Neuronal stem cell (in vitro differentiated cells): ENCODE measurements around the gene SMARCA2.

ENCODE experiments used
- DNase-seq: peaks from one replicate; pipeline ENCODE4 v3.0.0-alpha.2; 2013; ENCODE audit warnings: low spot score
- H2AFZ ChIP-seq: one replicate; pipeline ENCODE4 v1.6.1; 2013; ENCODE audit warnings: mild to moderate bottlenecking, low read length, inconsistent platforms
- H2AK5ac ChIP-seq: 2 replicates; pipeline ENCODE4 v1.6.1; 2013; ENCODE audit warnings: low read depth, mild to moderate bottlenecking, inconsistent platforms, low read length, moderate library complexity, mixed read lengths
- H2BK120ac ChIP-seq: 2 replicates; pipeline ENCODE4 v1.6.1; 2013; ENCODE audit warnings: low read depth, mild to moderate bottlenecking, inconsistent platforms, low read length, moderate library complexity, mixed read lengths
- H2BK12ac ChIP-seq: one replicate; pipeline ENCODE4 v1.6.1; 2013; ENCODE audit warnings: low read length, inconsistent platforms
- H2BK15ac ChIP-seq: 2 replicates; pipeline ENCODE4 v1.6.1; 2013; ENCODE audit warnings: mild to moderate bottlenecking, low read length, inconsistent platforms, mixed read lengths
- H2BK5ac ChIP-seq: one replicate; pipeline ENCODE4 v1.6.1; 2013; ENCODE audit warnings: inconsistent platforms, mild to moderate bottlenecking, low read length, moderate library complexity
- H3K14ac ChIP-seq: one replicate; pipeline ENCODE4 v1.6.1; 2013; ENCODE audit warnings: low read length, inconsistent platforms
- H3K18ac ChIP-seq: 2 replicates; pipeline ENCODE4 v1.6.1; 2013; ENCODE audit warnings: low read length, inconsistent platforms
- H3K23ac ChIP-seq: 2 replicates; pipeline ENCODE4 v1.6.1; 2013; ENCODE audit warnings: low read depth, mild to moderate bottlenecking, mixed read lengths, low read length, inconsistent platforms; ENCODE audit not compliant: poor library complexity
- H3K27ac ChIP-seq: replicated peaks from 3 replicates; pipeline ENCODE4 v1.5.1; 2013; ENCODE audit warnings: low read length, inconsistent platforms
- H3K27me3 ChIP-seq, 3 experiments: 2 replicates each; pipeline ENCODE4 v1.6.1; 2013; ENCODE audit warnings: low read length in 3 of 3, mild to moderate bottlenecking in 2 of 3, inconsistent platforms in 1 of 3, low read depth in 1 of 3, mixed read lengths in 1 of 3, moderate library complexity in 1 of 3; ENCODE audit not compliant: control insufficient read depth in 3 of 3, insufficient read depth in 3 of 3
- H3K36me3 ChIP-seq, 2 donors: replicated peaks in 1 of 2; 2 replicates each; pipeline ENCODE4 v1.6.1; 2013; ENCODE audit warnings: low read length in 2 of 2; ENCODE audit not compliant: control insufficient read depth in 2 of 2, insufficient read depth in 2 of 2
- H3K4ac ChIP-seq: 2 replicates; pipeline ENCODE4 v1.6.1; 2013; ENCODE audit warnings: inconsistent platforms, mild to moderate bottlenecking, low read length, moderate library complexity
- H3K4me1 ChIP-seq, 2 donors: 1 replicate in 1 of 2; 2 replicates in 1 of 2; pipeline ENCODE4 v1.6.1; 2013; ENCODE audit warnings: low read length in 2 of 2, low read depth in 1 of 2; ENCODE audit not compliant: control insufficient read depth in 2 of 2, insufficient read depth in 1 of 2
- H3K4me2 ChIP-seq: one replicate; pipeline ENCODE4 v1.6.1; 2013; ENCODE audit warnings: mild to moderate bottlenecking, low read length, inconsistent platforms; ENCODE audit not compliant: insufficient read depth, poor library complexity, severe bottlenecking
- H3K4me3 ChIP-seq, 2 donors: 2 replicates each; pipeline ENCODE4 v1.5.1; 2013; ENCODE audit warnings: low read length in 2 of 2, mild to moderate bottlenecking in 2 of 2, inconsistent platforms in 1 of 2, moderate library complexity in 1 of 2
- H3K79me1 ChIP-seq: one replicate; pipeline ENCODE4 v1.6.1; 2013; ENCODE audit warnings: low read depth, mild to moderate bottlenecking, inconsistent platforms, low read length, moderate library complexity
- H3K9ac ChIP-seq: one replicate; pipeline ENCODE4 v1.6.1; 2013; ENCODE audit warnings: mild to moderate bottlenecking, low read depth, low read length, inconsistent platforms; ENCODE audit not compliant: poor library complexity
- H3K9me3 ChIP-seq, 2 donors: replicated peaks in 1 of 2; 2 replicates each; pipeline versions ENCODE3 to v1.6.1; 2013; ENCODE audit warnings: low read length in 2 of 2, mild to moderate bottlenecking in 2 of 2, inconsistent platforms in 1 of 2, low read depth in 1 of 2, mixed read lengths in 1 of 2, moderate library complexity in 1 of 2; ENCODE audit not compliant: control insufficient read depth in 2 of 2, insufficient read depth in 1 of 2
- H4K8ac ChIP-seq: one replicate; pipeline ENCODE4 v1.6.1; 2013; ENCODE audit warnings: low read depth, mild to moderate bottlenecking, inconsistent platforms, low read length, moderate library complexity
- H4K91ac ChIP-seq: one replicate; pipeline ENCODE4 v1.6.1; 2013; ENCODE audit warnings: low read length, low read depth, mild to moderate bottlenecking, inconsistent platforms; ENCODE audit not compliant: poor library complexity
- WGBS, 2 donors: extraction: QIAGEN DNeasy Blood & Tissue Kit; methylation state at CpG; one replicate each; pipeline ENCODE4 v1.1.7; 2013; ENCODE audit warnings: missing lambda C conversion rate in 2 of 2, mixed read lengths in 1 of 2; ENCODE audit not compliant: insufficient read length in 2 of 2, insufficient replicate concordance in 1 of 2; ENCODE audit errors: extremely low coverage in 2 of 2; 5-methylcytosine and 5-hydroxymethylcytosine counted together

The SMARCA2 gene

GRCh38 chr9:2229109-2229721 lies 214.1 kb downstream of the SMARCA2 start:
- H2AK5ac ChIP-seq, result no peak overlapping the region
- no peak overlapping the region for H3K4ac ChIP-seq
- H3K23ac ChIP-seq, result no peak overlapping the region
- no peak overlapping the region for H3K14ac ChIP-seq
- H3K9me3 ChIP-seq, result peaks cover 0 to 6% of the 10 kb centered on the region in 2 donors
- no peak overlapping the region for H2BK5ac ChIP-seq
- H2BK15ac ChIP-seq, result no peak overlapping the region
- H3K27me3 ChIP-seq, result no peaks in the 10 kb centered on the region
- peaks cover 0 to under 1% of the 10 kb centered on the region in 2 donors for H3K4me1 ChIP-seq
- H3K36me3 ChIP-seq, result no peaks in the 10 kb centered on the region
- no peak overlapping the region for H3K4me2 ChIP-seq
- no CpG with 5 or more reads among the region's 3 CpGs for WGBS, 2 donors
- H3K18ac ChIP-seq, result no peak overlapping the region
- no peak overlapping the region for H4K8ac ChIP-seq
- DNase-seq, result no peak
- H4K91ac ChIP-seq, result no peak overlapping the region
- no peak overlapping the region for H3K4me3 ChIP-seq
- no peak overlapping the region for H2BK12ac ChIP-seq
- no peaks in the 10 kb centered on the region for H3K79me1 ChIP-seq
- no peak overlapping the region for H2AFZ ChIP-seq
- no peak overlapping the region for H3K27ac ChIP-seq
- H2BK120ac ChIP-seq, result no peak overlapping the region
- no peak overlapping the region for H3K9ac ChIP-seq

GRCh38 chr9:2230362-2230761 lies 215.2 kb downstream of the SMARCA2 start:
- Histone ChIP-seq H3K14ac (no peak overlapping the region), H3K79me1 (no peaks in the 10 kb centered on the region), H2BK15ac (no peak overlapping the region), H3K36me3 (no peaks in the 10 kb centered on the region), H3K4me2 (no peak overlapping the region), H2BK12ac (no peak overlapping the region), H3K18ac (no peak overlapping the region), H3K27ac (no peak overlapping the region), H4K8ac (no peak overlapping the region), H2AK5ac (no peak overlapping the region), H3K9ac (no peak overlapping the region), H3K4ac (no peak overlapping the region), H3K9me3 (peaks cover 0 to 6% of the 10 kb centered on the region in 2 donors), H2BK120ac (no peak overlapping the region), H3K4me1 (peaks cover 4 to 5% of the 10 kb centered on the region in 2 donors), H2BK5ac (no peak overlapping the region), H3K27me3 (no peaks in the 10 kb centered on the region), H2AFZ (no peak overlapping the region), H3K4me3 (no peak overlapping the region), H3K23ac (no peak overlapping the region), H4K91ac (no peak overlapping the region)
- no peak for DNase-seq
- WGBS, 2 donors, result no CpG with 5 or more reads among the region's 2 CpGs

GRCh38 chr9:2231101-2231500 lies 216.0 kb downstream of the SMARCA2 start:
- Histone ChIP-seq H3K27ac (no peak overlapping the region), H3K9me3 (peaks cover 0 to 6% of the 10 kb centered on the region in 2 donors)

GRCh38 chr9:2231829-2232228 lies 216.7 kb downstream of the SMARCA2 start:
- H3K18ac ChIP-seq, result no peak overlapping the region
- H3K9me3 ChIP-seq, result peaks cover 0 to 6% of the 10 kb centered on the region in 2 donors
- H4K91ac ChIP-seq, result no peak overlapping the region
- H3K4me3 ChIP-seq, result no peak overlapping the region
- H2BK5ac ChIP-seq, result no peak overlapping the region
- no peak overlapping the region for H2BK15ac ChIP-seq
- H3K4ac ChIP-seq, result no peak overlapping the region
- no peaks in the 10 kb centered on the region for H3K36me3 ChIP-seq
- H2BK12ac ChIP-seq, result no peak overlapping the region
- H3K27ac ChIP-seq, result no peak overlapping the region
- no peak overlapping the region for H4K8ac ChIP-seq
- H3K23ac ChIP-seq, result no peak overlapping the region
- no peaks in the 10 kb centered on the region for H3K27me3 ChIP-seq
- no peak for DNase-seq
- H2AFZ ChIP-seq, result no peak overlapping the region
- H3K9ac ChIP-seq, result no peak overlapping the region
- no peak overlapping the region for H2AK5ac ChIP-seq
- H3K14ac ChIP-seq, result no peak overlapping the region
- no peaks in the 10 kb centered on the region for H3K79me1 ChIP-seq
- H2BK120ac ChIP-seq, result no peak overlapping the region
- no peak overlapping the region for H3K4me2 ChIP-seq
- no CpG with 5 or more reads among the region's 2 CpGs for WGBS, 2 donors
- H3K4me1 ChIP-seq, result peaks cover 4 to 5% of the 10 kb centered on the region in 2 donors

More at GRCh38 chr9:2231101-2231500, 216.0 kb downstream of the SMARCA2 start:
- no peaks in the 10 kb centered on the region for H3K79me1 ChIP-seq
- H3K4me3 ChIP-seq, result no peak overlapping the region
- H2AFZ ChIP-seq, result no peak overlapping the region
- H2AK5ac ChIP-seq, result no peak overlapping the region
- no peak overlapping the region for H3K18ac ChIP-seq
- no peak overlapping the region for H3K14ac ChIP-seq
- H2BK15ac ChIP-seq, result no peak overlapping the region
- H3K36me3 ChIP-seq, result no peaks in the 10 kb centered on the region
- no peak overlapping the region for H3K23ac ChIP-seq
- peaks cover 4 to 5% of the 10 kb centered on the region in 2 donors for H3K4me1 ChIP-seq
- H4K8ac ChIP-seq, result no peak overlapping the region
- no peak overlapping the region for H2BK12ac ChIP-seq
- H3K4ac ChIP-seq, result no peak overlapping the region
- no peaks in the 10 kb centered on the region for H3K27me3 ChIP-seq
- H2BK120ac ChIP-seq, result no peak overlapping the region
- no peak overlapping the region for H4K91ac ChIP-seq
- no peak overlapping the region for H2BK5ac ChIP-seq
- no peak overlapping the region for H3K9ac ChIP-seq
- no peak overlapping the region for H3K4me2 ChIP-seq
- WGBS, 2 donors, result no CpG with 5 or more reads among the region's 1 CpG
- DNase-seq, result no peak
